ENCODE results near the gene ZNF595. TPM values are rescaled to one million over a fixed set of nuclear protein-coding genes. Genes with fewer than 3 reads are reported as not detected.
"Not testable (repeated sequence)": the region's sequence is repeated elsewhere in the genome, so short reads cannot be mapped to it uniquely, and the experiment has no call there.

The ZNF595 gene
- 4.2 and 21.0 TPM in 2 replicates for total RNA-seq

DNA sequence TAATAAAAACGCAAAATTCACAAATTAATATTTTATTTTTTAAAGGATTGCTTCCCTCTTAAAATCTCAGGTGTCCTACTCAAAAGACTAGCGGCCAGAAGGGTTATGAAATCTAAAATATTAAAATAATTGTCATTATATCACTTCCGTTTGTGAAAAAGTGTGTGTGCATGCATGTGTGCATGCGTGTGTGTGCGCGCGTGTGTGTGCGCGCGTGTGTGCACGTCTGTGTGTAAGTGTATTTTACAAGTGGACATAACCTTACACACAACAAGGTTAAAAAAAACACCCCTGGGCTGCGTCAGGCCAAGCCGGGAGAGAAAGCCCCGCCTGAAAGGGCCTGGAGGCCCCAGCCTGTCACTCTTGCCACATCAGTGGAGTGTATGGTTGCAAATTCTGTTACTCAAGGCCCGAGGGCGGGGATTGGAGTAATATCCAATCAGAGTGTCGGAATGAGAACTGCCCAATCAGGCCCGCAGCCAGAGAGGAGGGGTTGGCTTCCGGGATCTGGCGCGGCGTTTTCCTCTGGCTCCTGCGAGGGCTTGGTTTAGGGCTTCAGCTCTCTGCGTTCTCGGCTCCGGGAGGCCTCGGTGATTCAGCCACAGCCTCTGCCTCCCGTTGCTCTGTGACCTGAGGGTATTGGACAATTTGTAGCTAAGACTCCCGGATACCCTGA, at the start of gene ZNF595:
TSS of gene ZNF595 (plus strand) at position 518 of the 676 bp plus-strand sequence. CDS start 168 bp downstream, outside the sequence.
- DNase-seq (ENCODE audit: low read depth in 2 of 2), result not testable (repeated sequence)

DNA sequence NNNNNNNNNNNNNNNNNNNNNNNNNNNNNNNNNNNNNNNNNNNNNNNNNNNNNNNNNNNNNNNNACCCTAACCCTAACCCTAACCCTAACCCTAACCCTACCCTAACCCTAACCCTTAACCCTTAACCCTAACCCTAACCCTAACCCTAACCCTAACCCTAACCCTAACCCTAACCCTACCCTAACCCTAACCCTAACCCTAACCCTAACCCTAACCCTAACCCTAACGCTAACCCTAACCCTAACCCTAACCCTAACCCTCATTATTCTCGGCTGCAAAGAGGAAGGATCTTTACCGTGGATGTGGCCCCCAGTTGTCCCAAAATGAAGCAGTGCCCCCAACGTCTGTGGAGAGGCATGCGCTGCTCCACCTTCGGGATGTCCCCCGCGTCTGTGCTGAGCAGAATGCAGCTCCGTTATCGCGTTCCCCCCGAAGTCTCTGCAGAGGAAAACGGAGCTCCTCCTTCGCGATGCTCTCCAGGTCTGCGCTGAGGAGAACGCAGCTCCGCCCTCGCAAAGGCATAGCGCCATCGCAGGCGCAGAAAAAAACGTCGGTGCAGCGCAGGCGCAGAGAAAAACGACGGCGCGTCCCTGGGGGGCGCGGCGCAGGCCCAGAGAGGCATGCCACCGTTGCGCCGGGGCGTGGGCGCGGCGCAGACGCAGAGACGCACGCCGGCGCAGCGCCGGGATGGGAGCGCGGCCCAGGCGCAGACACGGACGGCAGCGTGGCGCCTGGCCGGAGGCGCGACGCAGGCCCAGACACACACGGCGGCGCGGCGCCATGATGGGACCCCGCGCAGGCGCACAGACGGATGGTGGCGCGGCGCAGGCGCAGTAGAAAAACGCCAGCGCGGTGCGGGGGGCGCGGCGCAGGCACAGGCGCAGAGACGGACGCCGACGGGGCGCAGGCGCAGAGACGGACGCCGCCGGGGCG, 42.9 kb upstream of the ZNF595 start:
- peak in 1 of 2 donors; percentile 31 for DNase-seq (ENCODE audit: low read depth in 2 of 2)

DNA sequence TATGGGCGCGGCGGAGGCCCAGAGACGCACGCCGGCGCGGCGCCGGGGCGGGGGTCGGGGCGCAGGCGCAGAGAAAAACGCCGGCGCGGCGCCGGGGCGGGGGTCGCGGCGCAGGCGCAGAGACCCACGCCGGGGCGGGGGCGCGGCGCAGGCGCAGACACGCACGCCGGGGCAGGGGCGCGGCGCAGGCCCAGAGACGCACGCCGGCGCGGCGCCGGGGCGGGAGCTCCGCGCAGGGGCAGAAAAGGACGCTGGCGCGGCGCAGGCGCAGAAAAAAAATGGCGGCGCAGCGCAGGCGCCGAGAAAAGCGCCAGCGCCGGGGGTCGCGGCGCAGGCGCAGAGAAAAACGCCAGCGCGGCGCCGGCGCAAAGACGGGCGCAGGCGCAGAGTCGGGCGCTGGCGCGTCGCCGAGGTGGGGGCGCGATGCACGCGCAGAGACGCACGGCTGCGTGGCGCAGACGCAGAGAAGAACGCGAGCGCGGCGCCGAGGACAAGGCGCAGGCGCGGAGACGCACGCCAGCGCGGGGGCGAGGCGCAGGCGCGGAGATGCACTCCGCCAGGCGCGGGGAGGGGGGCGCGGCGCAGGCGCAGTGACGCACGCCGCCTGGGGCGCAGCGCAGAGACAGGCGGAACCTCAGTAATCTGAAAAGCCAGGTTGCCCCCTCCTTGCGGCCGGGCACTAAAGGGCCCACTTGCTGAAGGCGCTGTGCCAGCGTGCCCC, 41.9 kb upstream of the ZNF595 start:
- DNase-seq (ENCODE audit: low read depth in 2 of 2), result not testable (repeated sequence)

DNA sequence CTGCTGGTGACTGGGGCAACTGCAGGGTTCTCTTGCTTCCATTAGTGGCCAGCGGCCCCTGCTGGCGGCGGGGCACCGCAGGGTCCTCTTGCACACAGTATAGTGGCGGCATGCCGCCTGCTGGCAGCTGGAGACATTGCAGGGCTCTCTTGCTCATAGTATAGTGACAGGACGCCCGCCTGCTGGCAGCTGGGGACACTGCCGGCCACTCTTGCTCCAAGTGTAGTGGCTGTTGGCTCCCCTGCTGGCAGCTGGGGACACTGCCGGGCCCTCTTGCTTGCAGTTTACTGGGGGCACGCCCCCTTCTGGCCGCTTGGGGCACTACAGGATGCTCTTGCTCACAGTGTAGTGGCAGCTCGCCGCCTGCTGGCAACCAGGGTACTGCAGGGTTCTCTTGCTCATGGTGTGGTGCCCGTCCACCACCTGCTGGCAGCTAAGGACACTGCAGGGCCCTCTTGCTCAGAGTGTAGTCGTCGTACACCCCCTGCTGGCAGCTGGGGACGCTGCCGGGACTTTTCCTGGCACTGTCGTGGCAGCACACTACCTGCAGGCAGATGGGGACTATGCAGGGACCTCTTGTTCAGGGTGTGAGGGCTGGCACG, 41.2 kb upstream of the ZNF595 start:
- not testable (repeated sequence) for DNase-seq (ENCODE audit: low read depth in 2 of 2)

DNA sequence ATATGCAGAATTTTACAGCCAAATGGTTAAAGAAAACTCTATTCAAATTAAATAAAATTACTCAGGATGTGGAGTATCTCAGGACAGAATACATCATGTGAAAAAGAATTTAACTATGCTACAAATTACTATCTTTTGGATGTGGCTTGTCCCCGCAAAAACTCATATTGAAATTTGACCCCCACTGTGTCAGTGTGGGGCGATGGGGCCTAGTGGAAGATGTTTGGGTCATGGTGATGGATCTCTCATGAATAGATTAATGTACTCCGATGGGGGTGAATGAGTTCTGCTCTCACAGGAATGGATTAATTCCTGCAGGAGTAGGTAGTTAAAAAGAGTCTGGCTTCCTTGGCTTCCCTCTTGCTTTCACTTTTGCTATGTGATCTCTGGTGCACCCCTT, 35.0 kb upstream of the ZNF595 start:
- DNase-seq (ENCODE audit: low read depth in 2 of 2), result not testable (repeated sequence)

DNA sequence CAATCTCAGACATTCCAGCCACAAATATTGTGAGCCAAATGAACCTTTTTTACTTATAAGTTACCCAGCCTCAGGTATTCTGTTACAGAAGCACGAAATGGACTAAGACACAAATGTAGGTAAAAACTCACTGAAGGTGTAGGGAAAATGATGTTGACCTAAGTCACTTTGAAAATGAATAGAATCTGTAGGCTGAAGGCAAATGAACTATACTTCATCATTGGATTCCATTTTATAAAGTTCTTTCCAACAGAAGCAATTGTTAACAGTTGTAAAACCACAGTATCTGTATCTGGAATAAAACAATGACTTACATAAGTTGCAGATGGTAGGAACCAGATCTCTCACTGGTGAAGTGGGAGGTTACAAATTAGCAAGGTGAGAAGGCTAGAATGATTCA, 34.5 kb upstream of the ZNF595 start:
- DNase-seq (ENCODE audit: low read depth in 2 of 2), result not testable (repeated sequence)

DNA sequence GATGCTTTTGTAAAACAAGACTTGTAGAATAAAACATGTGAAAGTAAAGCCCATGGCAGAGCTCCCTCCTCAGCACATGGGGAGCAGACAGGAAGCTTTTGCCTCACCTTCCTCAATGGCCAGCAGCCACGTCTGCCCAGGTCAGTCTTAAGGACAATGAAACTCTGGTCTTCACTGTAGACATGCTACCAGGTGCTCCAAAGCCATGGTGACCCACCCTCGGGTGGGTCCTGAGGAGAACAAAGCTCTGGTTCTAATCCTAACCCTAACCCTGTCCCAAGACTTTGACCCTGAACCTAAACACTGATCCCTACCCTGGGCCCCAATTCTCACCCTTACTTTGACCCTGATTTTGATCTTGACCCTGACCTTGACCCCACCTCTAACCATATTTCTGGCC, 30.2 kb upstream of the ZNF595 start:
- DNase-seq (ENCODE audit: low read depth in 2 of 2), result not testable (repeated sequence)

DNA sequence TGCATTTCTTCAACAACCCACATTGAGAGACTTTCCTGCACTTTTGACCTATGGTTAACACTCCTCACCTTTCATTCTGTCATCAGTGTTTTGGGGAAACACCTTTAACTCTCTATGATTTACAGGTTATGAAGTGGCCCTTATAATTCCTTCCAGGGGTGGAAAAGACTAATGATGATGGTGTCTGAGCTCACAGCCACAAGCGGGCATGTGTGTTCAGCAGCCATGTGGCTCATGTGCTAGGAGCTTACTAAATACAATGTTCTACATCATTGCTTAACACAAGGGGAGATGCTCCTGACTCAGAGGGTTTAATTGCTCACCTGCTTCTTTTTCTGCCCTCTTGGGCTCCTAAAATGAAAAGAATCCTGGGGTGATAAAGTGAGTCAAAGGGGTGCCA, 28.8 kb upstream of the ZNF595 start:
- DNase-seq (ENCODE audit: low read depth in 2 of 2), result not testable (repeated sequence)

DNA sequence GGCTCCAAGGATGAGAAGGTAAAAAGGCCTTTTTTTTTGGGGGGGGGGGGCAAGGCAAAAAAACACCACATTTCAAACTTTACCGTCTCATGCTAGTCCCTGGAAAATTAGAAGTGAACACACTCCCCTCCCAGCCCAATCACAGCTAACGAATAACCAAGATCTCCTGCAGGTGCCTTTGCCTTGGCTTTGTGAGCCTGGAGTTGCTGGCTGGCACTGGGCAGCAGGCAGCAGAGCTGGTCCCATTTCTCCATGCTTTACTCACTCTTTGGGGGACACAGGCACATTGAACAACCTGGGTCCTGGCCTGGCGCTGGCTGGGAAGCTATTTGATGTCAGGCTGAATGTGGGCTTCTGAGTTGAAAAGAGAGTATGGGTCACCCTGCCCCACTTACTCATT, 25.6 kb upstream of the ZNF595 start:
- not testable (repeated sequence) for DNase-seq (ENCODE audit: low read depth in 2 of 2)

DNA sequence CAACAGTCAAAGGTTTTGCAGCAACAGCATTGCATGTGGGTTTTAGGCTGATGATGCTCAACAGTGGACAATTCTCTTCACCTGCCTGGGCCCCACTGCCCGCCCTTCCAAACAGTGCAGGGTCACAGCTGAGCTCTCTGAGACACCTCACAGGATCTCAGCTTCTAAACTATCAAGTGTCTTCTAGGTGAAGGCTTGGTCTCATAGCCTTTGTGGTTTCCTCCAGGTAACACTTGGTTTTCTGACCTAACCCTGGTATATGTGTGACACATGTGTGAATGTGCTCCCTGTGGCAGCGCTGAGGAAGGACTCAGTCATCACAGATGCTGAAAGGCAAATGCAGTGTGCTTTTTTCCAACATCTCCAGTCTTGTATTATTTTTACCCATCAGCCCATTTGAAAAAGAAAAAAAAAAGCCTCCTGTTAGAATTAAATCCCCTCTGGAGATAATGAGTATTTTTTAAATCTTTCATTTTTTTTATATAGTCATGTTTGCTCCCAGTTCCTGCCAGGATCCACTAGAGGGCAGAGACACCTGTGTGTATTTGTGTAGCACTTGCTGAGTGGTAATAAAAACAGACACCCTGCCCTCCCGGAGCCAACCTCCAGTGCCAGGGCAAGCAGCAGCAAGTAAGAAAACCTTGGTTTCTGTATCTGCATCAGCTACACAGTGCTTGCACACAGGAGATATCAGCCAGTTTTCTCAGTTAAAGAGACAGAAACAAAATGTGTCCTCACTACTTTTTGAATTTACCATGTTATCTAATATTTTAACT, 24.2 kb upstream of the ZNF595 start:
- DNase-seq (ENCODE audit: low read depth in 2 of 2), result not testable (repeated sequence)

DNA sequence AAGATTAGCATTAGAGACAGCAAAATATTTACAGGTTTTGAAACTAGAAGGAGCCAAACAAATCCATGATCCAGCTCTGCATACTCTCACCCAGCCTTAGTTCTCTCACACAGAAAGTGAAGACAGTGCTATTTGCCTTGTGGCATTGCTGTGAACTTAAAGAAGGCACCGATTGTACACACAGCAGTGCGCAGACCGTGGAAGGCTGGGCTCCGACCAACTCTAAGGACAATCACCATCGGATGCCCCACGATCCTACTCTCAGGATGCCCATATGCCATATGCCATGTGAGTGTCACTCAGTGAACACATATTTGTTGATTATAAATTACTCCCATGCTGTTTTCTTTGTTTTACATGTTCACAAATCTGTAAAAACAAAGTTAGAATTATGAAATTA, 19.8 kb upstream of the ZNF595 start:
- DNase-seq (ENCODE audit: low read depth in 2 of 2), result not testable (repeated sequence)

DNA sequence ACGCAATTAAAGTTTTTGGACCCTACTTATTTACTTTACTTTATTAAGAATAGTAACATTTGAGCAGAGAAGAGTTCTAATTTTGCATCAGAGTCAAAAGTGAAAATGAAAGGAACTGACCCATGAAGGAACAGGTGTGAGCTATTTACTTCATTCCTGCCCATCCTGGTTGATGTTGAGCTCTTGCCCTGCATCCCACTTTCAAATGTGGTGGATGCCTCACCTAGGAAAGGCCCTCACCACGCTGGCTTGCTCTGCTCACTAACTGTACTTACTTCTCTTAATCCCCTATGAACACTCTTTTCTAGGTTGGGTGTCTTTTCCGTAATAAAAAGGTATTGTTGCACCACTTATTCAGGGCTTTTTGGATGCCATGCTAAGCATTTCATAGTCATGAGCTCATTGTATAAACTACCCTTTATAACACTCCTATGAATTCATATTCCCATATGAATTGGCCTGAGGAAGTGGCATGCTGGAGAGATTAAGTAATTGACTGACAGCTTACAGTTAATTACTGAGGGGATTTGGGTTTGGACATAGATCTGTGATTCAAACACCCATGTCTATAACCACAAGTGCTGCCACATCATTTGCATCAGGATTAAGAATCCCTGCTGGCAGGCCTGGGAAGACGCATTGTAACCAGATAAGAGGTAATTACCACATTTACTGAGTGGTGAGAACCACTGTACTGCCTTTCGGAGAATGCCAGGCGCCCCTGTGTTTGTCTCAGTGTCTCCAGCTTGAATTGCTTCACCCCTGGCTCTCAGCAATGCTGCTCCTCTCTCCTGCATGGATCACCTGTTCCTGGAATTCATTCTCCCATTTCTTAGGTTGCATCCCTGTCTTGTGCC, 16.3 kb upstream of the ZNF595 start:
- not testable (repeated sequence) for DNase-seq (ENCODE audit: low read depth in 2 of 2)

DNA sequence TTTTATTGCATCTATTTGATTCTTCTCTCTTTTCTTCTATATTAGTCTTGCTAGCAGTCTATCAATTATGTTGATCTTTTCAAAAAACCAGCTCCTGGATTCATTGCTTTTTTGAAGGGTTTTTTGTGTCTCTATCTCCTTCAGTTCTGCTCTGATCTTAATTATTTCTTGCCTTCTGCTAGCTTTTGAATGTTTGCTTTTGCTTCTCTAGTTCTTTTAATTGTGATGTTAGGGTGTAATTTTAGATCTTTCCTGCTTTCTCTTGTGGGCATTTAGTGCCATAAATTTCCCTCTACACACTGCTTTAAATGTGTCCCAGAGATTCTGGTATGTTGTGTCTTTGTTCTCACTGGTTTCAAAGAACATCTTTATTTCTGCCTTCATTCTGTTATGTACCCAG, 14.9 kb upstream of the ZNF595 start:
- not testable (repeated sequence) for DNase-seq (ENCODE audit: low read depth in 2 of 2)

DNA sequence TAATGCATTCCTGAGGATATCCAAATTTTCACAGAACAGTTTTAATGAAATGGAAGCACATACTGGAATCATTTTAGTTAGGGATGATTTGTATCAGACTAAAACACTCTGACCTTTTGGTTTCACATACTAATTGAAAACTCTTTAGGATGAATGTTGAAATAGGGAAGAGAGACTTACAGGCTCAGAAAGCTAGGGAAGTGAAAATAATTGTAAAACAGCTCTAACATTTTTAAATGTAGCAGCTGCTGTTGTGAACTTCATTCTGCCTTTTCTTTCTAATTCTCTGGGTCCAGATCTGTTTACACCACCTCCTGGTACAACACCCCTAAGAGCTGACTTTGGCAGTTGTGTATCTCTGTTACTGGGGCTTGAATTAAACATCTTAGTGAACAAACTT, 9.7 kb upstream of the ZNF595 start:
- not testable (repeated sequence) for DNase-seq (ENCODE audit: low read depth in 2 of 2)

DNA sequence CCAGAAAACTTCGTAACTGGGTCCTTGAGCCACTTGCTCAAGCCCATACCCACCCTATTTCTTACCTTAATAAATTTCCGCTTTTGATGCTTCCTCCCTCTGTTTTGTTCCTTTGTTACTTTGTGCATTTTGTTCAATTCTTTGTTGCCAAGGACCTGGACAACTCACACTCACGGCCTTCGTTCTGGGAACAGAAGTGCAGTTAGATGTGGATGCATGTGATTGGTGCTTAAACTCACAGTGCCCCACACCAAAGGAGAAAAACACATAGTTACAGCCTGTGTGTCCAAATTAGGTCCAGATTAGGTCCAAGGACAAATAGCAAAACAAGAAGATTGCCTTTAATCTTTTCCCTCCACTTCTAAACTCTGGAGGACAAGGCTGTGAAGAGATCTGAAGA, 1.9 kb upstream of the ZNF595 start:
- not testable (repeated sequence) for DNase-seq (ENCODE audit: low read depth in 2 of 2)

DNA sequence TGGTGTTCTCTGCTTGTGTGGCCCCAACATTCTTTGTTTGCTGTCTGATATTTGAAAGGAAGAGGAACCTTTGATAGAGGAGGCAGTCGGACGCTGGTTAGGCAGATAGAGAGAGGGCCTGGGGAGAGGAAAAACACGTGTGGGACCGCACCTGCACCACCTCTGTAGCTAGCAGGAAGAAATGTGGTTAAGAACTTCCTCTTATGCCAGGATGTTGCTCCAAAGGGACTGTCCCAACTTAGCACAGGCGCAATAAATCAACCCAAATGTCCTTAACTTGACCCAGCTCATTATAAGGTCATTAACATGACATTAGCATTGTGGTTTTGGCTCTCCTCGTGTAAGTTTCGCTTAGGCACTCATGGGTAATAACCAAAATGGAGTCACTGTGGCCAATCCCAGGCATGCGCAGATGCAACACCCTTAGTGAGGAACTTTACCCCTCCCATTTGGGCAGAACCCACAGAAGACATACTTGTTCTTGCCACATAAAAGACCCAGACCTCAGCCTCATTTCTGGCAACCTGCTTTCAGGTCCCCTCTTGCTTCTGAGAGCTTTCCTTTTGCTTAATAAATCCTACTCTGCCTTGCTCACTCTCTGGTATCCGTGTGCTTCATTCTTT, 1.4 kb upstream of the ZNF595 start:
- not testable (repeated sequence) for DNase-seq (ENCODE audit: low read depth in 2 of 2)

DNA sequence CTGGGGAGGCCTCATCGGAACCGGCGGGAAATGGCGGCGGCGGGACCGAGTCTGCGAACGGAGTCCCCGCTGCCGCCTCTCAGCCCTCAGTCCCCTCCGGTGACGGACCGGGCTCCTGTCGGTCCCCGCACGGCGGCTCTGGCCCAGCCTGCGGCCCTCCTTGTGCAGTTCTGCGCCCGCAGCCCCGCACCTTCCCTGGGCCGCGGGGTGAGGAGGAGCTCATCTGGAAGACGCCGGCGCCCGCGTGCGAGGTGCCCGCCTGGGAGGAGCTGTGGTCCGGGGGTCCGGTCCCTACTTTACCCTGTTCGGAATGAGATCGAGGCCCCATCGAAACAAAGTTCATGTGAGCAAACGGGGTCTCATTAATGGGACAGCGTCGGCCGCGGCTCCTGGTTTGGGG, 400 bp downstream of the ZNF595 start:
- DNase-seq (ENCODE audit: low read depth in 2 of 2), result not testable (repeated sequence)

DNA sequence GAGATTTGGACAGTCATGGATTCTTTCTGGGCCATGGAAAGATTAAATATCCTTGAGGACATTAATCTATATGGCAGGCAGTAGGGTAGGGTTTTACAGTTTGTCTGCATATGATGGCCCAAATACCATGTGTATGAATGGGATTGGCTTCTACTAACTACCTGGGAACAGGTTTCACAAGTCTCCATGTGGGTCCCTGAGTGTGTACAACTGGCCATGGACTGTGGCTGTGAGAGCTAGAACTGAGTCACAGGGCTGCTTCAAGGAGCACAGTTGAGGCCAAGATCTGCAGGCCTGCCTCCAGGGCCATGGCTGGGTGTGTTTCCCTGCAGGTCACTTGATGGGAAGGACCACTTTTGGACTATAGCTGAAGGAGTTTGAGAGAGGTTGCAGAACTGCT, 11.6 kb downstream of the ZNF595 start:
- DNase-seq (ENCODE audit: low read depth in 2 of 2), result not testable (repeated sequence)

DNA sequence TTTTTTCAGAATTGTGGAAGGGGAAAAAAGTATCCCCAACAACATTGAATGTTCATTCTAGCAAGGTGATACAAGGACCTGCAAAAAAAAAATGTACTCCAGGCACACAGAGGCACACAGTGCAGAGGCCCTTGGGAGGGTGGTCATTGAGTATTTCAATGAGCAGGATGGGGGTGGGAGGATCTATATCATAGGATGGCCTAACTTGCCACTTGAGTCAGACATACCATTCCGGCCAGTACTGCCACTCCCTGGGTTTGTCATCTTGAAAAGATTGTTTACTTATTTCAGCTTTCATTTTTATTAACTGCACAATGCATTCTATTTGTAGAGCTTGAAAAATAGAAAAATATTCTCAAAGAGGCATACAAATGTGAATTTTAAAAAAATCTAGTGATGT, 18.7 kb downstream of the ZNF595 start:
- no peak for DNase-seq (ENCODE audit: low read depth in 2 of 2)
